Gastroesophageal sphincter (tissue), 3 donors: Measurements from ENCODE around the gene TP73.

Source experiments
- CTCF ChIP-seq, 4 experiments: fragments of 200-600 bp in 2 of 4; fragments of 450-650 bp in 2 of 4; sonication (generic) in 1 of 4; IDR thresholded peaks; one replicate each; pipeline ENCODE4 v1.5.1; 2017 to 2019; ENCODE audit warnings: antibody characterized with exemption in 4 of 4, mild to moderate bottlenecking in 2 of 4, moderate library complexity in 2 of 4
- EP300 ChIP-seq: sonication (generic); formaldehyde crosslinking; IDR thresholded peaks from one replicate; pipeline ENCODE4 v1.6.1; 2017; ENCODE audit warnings: antibody characterized with exemption, mild to moderate bottlenecking
- POLR2A ChIP-seq, 2 donors: fragments of 450-650 bp; IDR thresholded peaks; one replicate each; pipeline ENCODE4 v1.6.1; 2017; ENCODE audit warnings: antibody characterized with exemption in 2 of 2, mild to moderate bottlenecking in 2 of 2, moderate library complexity in 1 of 2

GRCh38 chr1:3722846-3723245, 70.5 kb downstream of the TP73 start:
- TF ChIP-seq CTCF (IDR thresholded peaks at IDR 0.05) (no peak), POLR2A (IDR thresholded peaks at IDR 0.05) (no peak), EP300 (no peak)
